SK-N-SH (cell line): Measurements from ENCODE around the gene PARN. TPM values are rescaled to one million over a fixed set of nuclear protein-coding genes. Genes with fewer than 3 reads are reported as not detected.

Experiments
- CTCF ChIA-PET: fragments of 300-600, 350-600 bp; formaldehyde crosslinking; extraction: SDS; loops from one replicate; lab custom pipeline; 2021; lab: Yijun Ruan, JAX
- POLR2A ChIA-PET: fragments of 350-600 bp; sonication (Branson Sonifier 250); formaldehyde crosslinking; extraction: SDS; loops from one replicate; lab custom pipeline; 2020; ENCODE audit warnings: antibody characterized with exemption, inconsistent platforms; lab: Yijun Ruan, JAX
- DNase-seq: peaks from one replicate; pipeline ENCODE4 v3.0.0; 2012
- H2AFZ ChIP-seq: fragments of 200-600 bp; sonication (generic); 2 replicates; pipeline ENCODE4 v1.8.1; 2016; ENCODE audit warnings: antibody characterized with exemption, mild to moderate bottlenecking, low read depth
- H3F3A ChIP-seq: fragments of 200-600 bp; sonication (generic); replicated peaks from 2 replicates; pipeline ENCODE3; 2016; ENCODE audit warnings: antibody characterized with exemption, mild to moderate bottlenecking; ENCODE audit not compliant: insufficient read depth
- H3K27ac ChIP-seq, 2 experiments: fragments of 200-500 bp in 1 of 2; fragments of 200-600 bp in 1 of 2; sonication (Bioruptor generic) in 1 of 2; sonication (generic), shearing (Covaris generic) in 1 of 2; 2 replicates each; pipeline versions ENCODE4 v1.5.1 to v1.6.1; 2014 to 2016; ENCODE audit warnings: low read depth in 2 of 2, inconsistent platforms in 1 of 2, low read length in 1 of 2, mild to moderate bottlenecking in 1 of 2, mixed read lengths in 1 of 2
- H3K27me3 ChIP-seq: fragments of 200-600 bp; sonication (generic), shearing (Covaris generic); 2 replicates; pipeline ENCODE4 v1.6.1; 2016; ENCODE audit warnings: mixed run types; ENCODE audit not compliant: insufficient read depth
- H3K36me3 ChIP-seq, 2 experiments: fragments of 200-500 bp in 1 of 2; fragments of 200-600 bp in 1 of 2; sonication (Bioruptor generic) in 1 of 2; sonication (generic) in 1 of 2; replicated peaks in 1 of 2; 2 replicates each; pipeline versions ENCODE3 to v1.5.1; 2014 to 2016; ENCODE audit warnings: low read length in 1 of 2, mild to moderate bottlenecking in 1 of 2; ENCODE audit not compliant: insufficient read depth in 2 of 2, control insufficient read depth in 1 of 2
- H3K4me1 ChIP-seq, 2 experiments: fragments of 200-500 bp in 1 of 2; fragments of 200-600 bp in 1 of 2; sonication (Bioruptor generic) in 1 of 2; sonication (generic), shearing (Covaris generic) in 1 of 2; 2 replicates each; pipeline versions ENCODE4 v1.5.1 to v1.6.1; 2014 to 2016; ENCODE audit warnings: low read depth in 1 of 2, low read length in 1 of 2, mixed run types in 1 of 2; ENCODE audit not compliant: insufficient read depth in 2 of 2, control insufficient read depth in 1 of 2
- H3K4me2 ChIP-seq: fragments of 200-600 bp; sonication (generic), shearing (Covaris generic); 2 replicates; pipeline ENCODE4 v1.6.1; 2017; ENCODE audit warnings: mixed run types
- H3K4me3 ChIP-seq, 2 experiments: fragments of 200-500 bp in 1 of 2; fragments of 200-600 bp in 1 of 2; sonication (Bioruptor generic) in 1 of 2; sonication (generic), shearing (Covaris generic) in 1 of 2; 2 replicates each; pipeline versions ENCODE4 v1.5.1 to v1.8.1; 2014 to 2016; ENCODE audit warnings: low read depth in 2 of 2, inconsistent platforms in 1 of 2, low read length in 1 of 2, mild to moderate bottlenecking in 1 of 2, mixed read lengths in 1 of 2, moderate library complexity in 1 of 2
- H3K79me2 ChIP-seq: fragments of 200-600 bp; sonication (generic); 2 replicates; pipeline ENCODE4 v1.8.1; 2017; ENCODE audit warnings: mild to moderate bottlenecking; ENCODE audit not compliant: insufficient read depth
- H3K9ac ChIP-seq: fragments of 200-600 bp; sonication (generic); 2 replicates; pipeline ENCODE4 v1.6.1; 2017; ENCODE audit warnings: mixed run types
- H3K9me2 ChIP-seq: fragments of 200-600 bp; sonication (generic); 2 replicates; pipeline ENCODE4 v1.6.1; 2017; ENCODE audit warnings: mixed run types
- H3K9me3 ChIP-seq: fragments of 200-600 bp; sonication (generic); 2 replicates; pipeline ENCODE4 v1.6.1; 2017; ENCODE audit warnings: mixed run types, mild to moderate bottlenecking, moderate library complexity
- H4K20me1 ChIP-seq: fragments of 200-600 bp; sonication (generic); 2 replicates; pipeline ENCODE4 v1.6.1; 2017; ENCODE audit warnings: mild to moderate bottlenecking, mixed run types; ENCODE audit not compliant: insufficient read depth
- CTCF ChIP-seq: fragments of 200-600 bp; sonication (generic); IDR thresholded peaks from 2 replicates; pipeline ENCODE4 v1.6.1; 2017; ENCODE audit warnings: antibody characterized with exemption, mild to moderate bottlenecking, moderate library complexity
- ELF1 ChIP-seq: IDR thresholded peaks from 2 replicates; pipeline ENCODE4 v1.4.0; 2012
- EP300 ChIP-seq, 2 experiments: IDR thresholded peaks; 2 replicates each; pipeline versions ENCODE4 v1.4.0 to v1.6.1; 2012; ENCODE audit warnings: borderline replicate concordance in 1 of 2, low read depth in 1 of 2, low read length in 1 of 2
- EZH2phosphoT487 ChIP-seq: fragments of 200-600 bp; sonication (generic); IDR thresholded peaks from 2 replicates; pipeline ENCODE4 v1.6.1; 2017; ENCODE audit warnings: low read depth, mixed run types, mild to moderate bottlenecking, antibody characterized with exemption, moderate library complexity, borderline replicate concordance
- FOSL2 ChIP-seq: IDR thresholded peaks from 2 replicates; pipeline ENCODE4 v1.4.0; 2012; ENCODE audit warnings: low read depth, mild to moderate bottlenecking, moderate library complexity, borderline replicate concordance
- FOXJ3 ChIP-seq: sonication (generic); formaldehyde crosslinking; IDR thresholded peaks from 2 replicates; pipeline ENCODE4 v1.5.1; 2020; ENCODE audit warnings: mild to moderate bottlenecking, missing genetic modification reagents
- GABPA ChIP-seq: IDR thresholded peaks from 2 replicates; pipeline ENCODE4 v1.4.0; 2012; ENCODE audit warnings: low read depth, mild to moderate bottlenecking
- GATA2 ChIP-seq: sonication (generic); formaldehyde crosslinking; IDR thresholded peaks from 2 replicates; pipeline ENCODE4 v1.5.0; 2020; ENCODE audit warnings: mild to moderate bottlenecking, missing genetic modification reagents
- JUND ChIP-seq: IDR thresholded peaks from 2 replicates; pipeline ENCODE4 v1.4.0; 2012
- MEF2A ChIP-seq: IDR thresholded peaks from 2 replicates; pipeline ENCODE4 v1.4.0; 2012; ENCODE audit warnings: low read depth, borderline replicate concordance
- NRF1 ChIP-seq: IDR thresholded peaks from 2 replicates; pipeline ENCODE4 v1.6.1; 2012; ENCODE audit warnings: low read depth, mild to moderate bottlenecking, low read length
- RFX5 ChIP-seq: IDR thresholded peaks from 2 replicates; pipeline ENCODE4 v1.6.1; 2012; ENCODE audit warnings: mild to moderate bottlenecking, improper control_type of control experiment, low read length
- RXRA ChIP-seq: IDR thresholded peaks from 2 replicates; pipeline ENCODE4 v1.4.0; 2012; ENCODE audit warnings: low read depth, mild to moderate bottlenecking, borderline replicate concordance
- TCF12 ChIP-seq: IDR thresholded peaks from 2 replicates; pipeline ENCODE4 v1.4.0; 2012
- USF2 ChIP-seq: fragments of 150-350 bp; IDR thresholded peaks from 2 replicates; pipeline ENCODE4 v1.6.1; 2017; ENCODE audit warnings: antibody characterized with exemption, low read length, low read depth, borderline replicate concordance
- WGBS: methylation state at CpG from one replicate; pipeline ENCODE4 v1.1.6; 2017; ENCODE audit warnings: low lambda C conversion rate; 5-methylcytosine and 5-hydroxymethylcytosine counted together
- polyA plus RNA-seq, 3 experiments: library from polyadenylated mRNA; depleted of rRNA; stranded (reverse); fragments of >200 nt; gene quantifications; 2 replicates each; pipeline ENCODE4 v1.2.3, GENCODE V29; 2012
- small RNA-seq, 7 experiments: library from RNA; depleted of rRNA; stranded (forward); fragments of <200 nt; gene quantifications; one replicate each; pipeline ENCODE3, GENCODE V24; 2012

PARN gene
- polyA plus RNA-seq, 1 of the 3 experiments (the other 2 are of a cell fraction), result 20.5 TPM

- H3F3A ChIP-seq, result no peaks in the 10 kb centered on the region
- H3K9me2 ChIP-seq, result no peaks in the 10 kb centered on the region
- CTCF ChIA-PET, result no interaction called here
- H3K4me1 ChIP-seq, result no peaks in the 10 kb centered on the region
- no peaks in the 10 kb centered on the region for H4K20me1 ChIP-seq
- H3K9ac ChIP-seq, result no peak overlapping the region
- DNase-seq, result no peak
- H3K9me3 ChIP-seq, result no peaks in the 10 kb centered on the region
- 72% methylated on average over 3 of the region's 3 CpGs for WGBS
- POLR2A ChIA-PET, result no interaction called here
- TF ChIP-seq NRF1, result no peak
- TF ChIP-seq FOSL2, result no peak
- no peak for TF ChIP-seq GABPA
- TF ChIP-seq EP300 (IDR thresholded peaks at IDR 0.05; ENCODE audit: borderline replicate concordance in 1 of 2, low read depth in 1 of 2, low read length in 1 of 2), result no peak
- no peak for TF ChIP-seq ELF1
- TF ChIP-seq JUND, result no peak
- no peak for TF ChIP-seq USF2
- no peak for TF ChIP-seq RFX5
- TF ChIP-seq TCF12, result no peak
- TF ChIP-seq EZH2phosphoT487, result no peak
- TF ChIP-seq RXRA, result no peak
- no peak for TF ChIP-seq CTCF
- no peak for TF ChIP-seq MEF2A
- no peak for TF ChIP-seq FOXJ3 (CRISPR knock-in tag)
- TF ChIP-seq GATA2 (CRISPR knock-in tag), result no peak
- H3K4me2 ChIP-seq, result no peak overlapping the region
- H3K27ac ChIP-seq, result no peak overlapping the region
- no peaks in the 10 kb centered on the region for H3K79me2 ChIP-seq
- H3K27me3 ChIP-seq, result no peaks in the 10 kb centered on the region
- H3K4me3 ChIP-seq, result no peak overlapping the region
- no peaks in the 10 kb centered on the region for H3K36me3 ChIP-seq
- no peak overlapping the region for H2AFZ ChIP-seq
Observed at GRCh38 chr16:14386115-14386514, 243.9 kb downstream of the PARN start.

Small RNAs within 50 kb of the gene (small RNA-seq; reads per million reads assigned to genes)
- 0 reads per million in 7 experiments for gene RN7SL274P
- gene RNU7-125P, result 0 reads per million in 7 experiments

Other genes starting within 250 kb of the PARN start
- 48.3 and 67.5 TPM in 2 replicates for gene BFAR, start 2.7 kb upstream of the PARN start, polyA plus RNA-seq (2012; rRNA removed)
- gene PLA2G10, start 64.0 kb upstream of the PARN start, polyA plus RNA-seq (2012; rRNA removed), result not detected in 2 replicates
- 0.26 and 0.92 TPM in 2 replicates for gene NPIPA3, start 73.2 kb upstream of the PARN start, polyA plus RNA-seq (2012; rRNA removed)
- gene NPIPA2, start 112.3 kb upstream of the PARN start, polyA plus RNA-seq (2012; rRNA removed), result 0.36 and 0.80 TPM in 2 replicates
- 130 and 141 TPM in 2 replicates for gene NOMO1, start 203.5 kb upstream of the PARN start, polyA plus RNA-seq (2012; rRNA removed)